Stimulated activated naive B cell treated with anti-CD40 and anti-IgM and Interleukin-4, amounts not matched to agents 10 μg/mL and 1 μg/mL and 100 μg/mL, for 72 hours (primary cell): ENCODE measurements around the gene ZGRF1.

Experiments used
- ATAC-seq, 2 donors: fragments of 150-1000 bp; cut with Tn5 transposase; replicated peaks; 2 replicates each; pipeline ENCODE4 v1.10.0; 2021; ENCODE audit warnings: moderate library complexity in 1 of 2
- DNase-seq: peaks from one replicate; pipeline ENCODE4 v3.0.0; 2021
- H3K27ac Mint-ChIP-seq: one replicate; pipeline ENCODE4 v1.8.0; 2022; ENCODE audit warnings: mild to moderate bottlenecking, mixed read lengths
- H3K27me3 Mint-ChIP-seq, 2 donors: one replicate each; pipeline ENCODE4 v1.8.0; 2022; ENCODE audit warnings: mixed read lengths in 2 of 2
- H3K36me3 Mint-ChIP-seq, 2 donors: one replicate each; pipeline ENCODE4 v1.8.0; 2022; ENCODE audit warnings: mixed read lengths in 2 of 2, mild to moderate bottlenecking in 1 of 2
- H3K4me1 Mint-ChIP-seq, 2 donors: one replicate each; pipeline ENCODE4 v1.8.0; 2022; ENCODE audit warnings: mixed read lengths in 2 of 2, mild to moderate bottlenecking in 1 of 2
- H3K4me3 Mint-ChIP-seq, 2 donors: one replicate each; pipeline ENCODE4 v1.8.0; 2022; ENCODE audit warnings: mild to moderate bottlenecking in 2 of 2, mixed read lengths in 2 of 2, moderate library complexity in 1 of 2
- H3K9me3 Mint-ChIP-seq, 2 donors: one replicate each; pipeline ENCODE4 v1.8.0; 2022; ENCODE audit warnings: mixed read lengths in 2 of 2, mild to moderate bottlenecking in 1 of 2

The ZGRF1 gene

DNA sequence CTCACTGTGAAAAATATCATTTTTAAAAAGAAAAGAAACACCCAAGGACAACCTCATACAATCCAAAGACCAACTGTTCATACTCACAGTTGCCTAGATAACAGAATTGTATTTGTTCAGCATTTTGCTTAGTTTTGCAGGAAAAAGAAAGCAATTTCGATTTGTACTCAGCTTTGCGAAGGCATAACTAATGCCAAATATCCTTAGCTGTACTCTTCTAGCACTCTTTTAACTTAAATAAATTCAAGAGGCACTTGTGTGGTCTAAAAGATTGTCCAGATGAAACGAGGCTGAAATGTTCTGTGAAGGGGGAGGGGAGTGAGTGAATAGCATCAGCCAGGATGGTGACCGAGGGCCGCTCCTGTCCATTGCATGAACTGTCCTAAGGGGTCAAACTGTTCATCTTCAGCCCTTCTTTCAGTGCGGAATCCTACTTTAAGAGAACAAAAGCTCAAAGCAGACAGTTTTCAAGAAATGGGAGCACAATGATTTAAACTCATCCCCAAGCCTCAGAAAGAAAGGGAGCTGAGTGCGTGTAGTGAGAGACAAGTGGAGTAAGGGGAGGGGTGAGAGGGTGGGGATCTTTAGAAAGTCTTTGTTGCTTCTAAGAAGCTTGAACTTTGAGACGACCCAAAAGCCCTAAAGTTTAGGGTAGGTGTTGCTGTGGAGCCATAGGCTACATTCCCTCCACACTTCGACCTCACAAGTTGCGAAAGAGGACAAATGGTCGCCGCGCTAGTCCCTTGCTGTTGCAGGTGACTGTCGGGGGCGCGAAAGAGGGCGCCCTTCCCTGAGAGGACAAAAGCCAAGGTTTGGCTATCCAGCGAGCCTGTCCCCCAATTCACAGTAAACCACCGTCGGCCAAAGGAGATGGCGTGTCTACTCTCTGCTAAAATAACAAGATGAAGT lies 116.8 kb downstream of the ZGRF1 start:
- Mint-ChIP-seq H3K36me3 (peaks cover 0 to 2% of the 10 kb centered on the region in 2 donors), H3K27ac (peak overlapping the region; percentile 5)

DNA sequence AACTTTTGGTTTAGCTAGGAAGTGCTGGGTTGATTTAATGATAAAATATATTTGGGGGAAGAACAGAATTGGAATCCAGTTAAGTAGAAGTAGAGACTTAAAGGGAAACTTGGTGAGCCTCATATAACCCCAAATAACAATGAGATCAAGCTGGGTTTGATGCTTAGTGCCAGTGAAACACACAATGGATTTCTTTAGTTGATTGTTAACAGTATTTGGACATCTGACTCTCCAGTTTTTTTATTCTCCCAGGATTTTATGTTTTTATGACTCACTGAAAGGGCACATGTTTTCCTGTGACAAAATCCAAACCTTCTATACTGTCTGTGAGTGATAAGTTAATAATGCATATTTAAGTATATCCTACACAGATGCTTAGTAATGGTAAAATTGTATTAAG lies 118.0 kb downstream of the ZGRF1 start:
- no peak for ATAC-seq
- H3K36me3 Mint-ChIP-seq = peaks cover 2 to 3% of the 10 kb centered on the region in 2 donors
- H3K4me3 Mint-ChIP-seq = no peak overlapping the region
- no peaks in the 10 kb centered on the region for H3K9me3 Mint-ChIP-seq
- H3K4me1 Mint-ChIP-seq = peaks cover 42 to 88% of the 10 kb centered on the region in 2 donors
- H3K27me3 Mint-ChIP-seq = peaks cover 88 to 95% of the 10 kb centered on the region in 2 donors
- DNase-seq = no peak
- no peak overlapping the region for H3K27ac Mint-ChIP-seq

More for the DNA sequence above, 116.8 kb downstream of the ZGRF1 start:
- DNase-seq = no peak
- no peaks in the 10 kb centered on the region for H3K9me3 Mint-ChIP-seq
- peaks cover 33 to 78% of the 10 kb centered on the region in 2 donors for H3K4me1 Mint-ChIP-seq
- no peak for ATAC-seq
- peaks cover 80 to 90% of the 10 kb centered on the region in 2 donors for H3K27me3 Mint-ChIP-seq
- H3K4me3 Mint-ChIP-seq = no peak overlapping the region

DNA sequence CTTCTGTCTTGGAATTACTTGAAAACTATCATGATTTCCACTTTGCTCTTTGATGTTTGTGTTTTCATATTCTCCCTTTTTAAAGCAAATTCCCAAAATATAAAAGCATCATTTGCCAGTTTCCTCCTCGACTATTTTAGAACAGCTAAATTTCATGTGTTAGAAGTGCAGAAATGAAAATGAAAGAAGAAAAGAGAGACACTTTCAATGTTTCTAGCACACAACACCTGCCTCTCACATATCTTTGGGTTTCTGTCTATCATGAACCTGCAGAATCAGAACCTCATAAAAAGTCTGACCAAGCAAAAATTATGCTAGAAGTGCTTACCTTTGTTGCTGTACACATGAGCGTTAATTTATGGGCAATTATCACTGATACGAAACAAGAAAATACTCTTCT lies 118.8 kb downstream of the ZGRF1 start:
- Mint-ChIP-seq H3K4me3 (peak overlapping the region in 1 of 2 donors; percentile 21), H3K9me3 (no peaks in the 10 kb centered on the region), H3K27ac (no peak overlapping the region), H3K4me1 (peaks cover 38 to 82% of the 10 kb centered on the region in 2 donors), H3K36me3 (peaks cover 2 to 3% of the 10 kb centered on the region in 2 donors), H3K27me3 (peaks cover 83 to 90% of the 10 kb centered on the region in 2 donors)
- DNase-seq (no peak), ATAC-seq (no peak)

DNA sequence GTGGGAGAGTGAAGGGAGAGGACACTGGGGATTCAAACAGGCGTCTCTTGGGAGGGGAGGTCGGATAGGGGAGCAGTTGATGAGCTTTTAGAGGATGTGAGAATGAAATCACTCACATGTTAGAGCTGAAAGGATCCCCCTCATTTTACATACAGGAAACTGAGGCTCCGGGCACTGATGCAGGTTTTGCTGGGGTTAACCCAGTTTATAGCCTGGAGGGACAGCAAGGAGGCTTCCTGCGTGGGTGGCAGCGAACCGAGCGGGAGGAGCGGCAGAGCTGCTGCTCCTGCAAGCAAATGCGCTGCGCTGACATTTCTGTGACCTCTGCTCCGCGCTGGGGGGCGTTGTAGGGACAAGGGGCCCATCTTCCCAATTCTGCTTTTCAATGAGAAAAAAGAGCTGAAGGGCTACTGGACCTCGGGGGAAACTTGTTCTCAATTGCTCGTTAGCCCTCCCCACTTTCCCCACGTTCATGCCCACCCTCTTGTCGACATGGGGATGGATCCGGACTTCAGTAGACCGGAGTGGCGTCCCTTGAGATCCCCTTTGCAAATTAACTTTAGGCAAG lies 119.6 kb downstream of the ZGRF1 start:
- H3K27ac Mint-ChIP-seq = peak overlapping the region; percentile 32
- peak; percentile 33 to 37 for ATAC-seq

DNA sequence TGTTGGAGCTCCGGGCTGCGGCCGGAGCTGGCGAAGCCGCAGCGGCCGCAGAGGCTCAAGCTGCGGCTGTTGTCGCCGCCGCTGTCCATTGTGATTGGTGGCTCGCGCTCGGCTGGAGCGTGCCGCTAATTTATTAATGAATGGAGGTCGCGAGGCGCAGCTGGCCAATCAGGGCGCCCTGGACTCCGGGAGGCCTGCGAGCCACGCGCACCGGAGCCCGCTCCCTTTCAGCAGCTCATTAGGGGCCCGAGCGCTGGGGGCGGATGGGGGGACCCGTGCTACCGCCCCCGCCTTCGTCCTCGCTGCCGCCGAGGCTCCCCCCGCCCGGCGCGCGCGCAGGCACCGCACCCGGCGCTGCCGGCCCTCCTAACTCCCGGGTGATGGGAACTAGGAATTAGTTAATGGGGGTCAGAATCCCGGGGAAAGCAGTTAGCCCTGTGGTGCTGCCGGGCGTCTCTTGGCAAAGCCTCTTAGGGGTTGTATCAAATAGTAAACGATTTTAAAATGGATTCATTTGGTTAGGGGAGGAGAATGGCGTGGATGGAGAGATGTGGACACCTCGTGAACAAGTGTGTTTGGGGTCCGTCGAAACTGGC lies 120.1 kb downstream of the ZGRF1 start:
- peak overlapping the region; percentile 93 for H3K27ac Mint-ChIP-seq
- ATAC-seq (peak; percentile 21 to 23), DNase-seq (no peak)
- peak overlapping the region; percentile 92 to 95 for H3K4me3 Mint-ChIP-seq
- peaks cover 40 to 69% of the 10 kb centered on the region in 2 donors for H3K4me1 Mint-ChIP-seq
- peaks cover 2 to 5% of the 10 kb centered on the region in 2 donors for H3K36me3 Mint-ChIP-seq
- H3K9me3 Mint-ChIP-seq = peaks cover 0 to 2% of the 10 kb centered on the region in 2 donors
- peaks cover 81 to 89% of the 10 kb centered on the region in 2 donors for H3K27me3 Mint-ChIP-seq

More for the DNA sequence above, 119.6 kb downstream of the ZGRF1 start:
- no peak for DNase-seq
- H3K9me3 Mint-ChIP-seq = no peaks in the 10 kb centered on the region
- H3K4me1 Mint-ChIP-seq = peaks cover 38 to 75% of the 10 kb centered on the region in 2 donors
- peaks cover 81 to 89% of the 10 kb centered on the region in 2 donors for H3K27me3 Mint-ChIP-seq
- H3K36me3 Mint-ChIP-seq = peaks cover 2 to 3% of the 10 kb centered on the region in 2 donors
- H3K4me3 Mint-ChIP-seq = peak overlapping the region; percentile 77 to 92

DNA sequence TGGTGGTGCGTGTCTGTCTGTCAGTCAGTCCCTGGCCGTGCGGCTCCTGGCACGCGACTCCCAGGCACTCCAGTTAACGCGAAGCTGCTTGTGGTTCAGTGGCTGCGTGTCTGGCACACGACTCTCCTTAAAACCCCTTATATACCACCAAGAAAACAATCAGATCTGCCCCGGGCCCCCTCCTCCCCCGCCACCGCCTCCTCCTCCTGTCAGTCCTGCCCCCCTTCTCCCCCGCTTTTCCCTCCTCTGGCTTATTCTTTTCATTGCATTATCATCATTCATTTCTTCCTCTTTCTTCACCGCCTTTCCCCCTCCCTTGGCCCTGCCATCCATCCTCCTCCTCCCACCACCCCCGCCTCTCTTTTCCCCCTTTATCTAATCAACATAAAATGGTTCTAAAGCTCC lies 120.6 kb downstream of the ZGRF1 start, which contains the start of gene NEUROG2:
Gene NEUROG2 (minus strand): TSS at position 115 of the 405 bp plus-strand sequence. CDS start 705 bp downstream, outside the sequence.
- Mint-ChIP-seq H3K27ac (peak within 1 kb of the TSS; percentile 93), H3K4me3 (peak within 1 kb of the TSS; percentile 92 to 95), H3K27me3 (peaks cover 81 to 89% of the 10 kb centered on the region in 2 donors), H3K9me3 (peaks cover 0 to 6% of the 10 kb centered on the region in 2 donors), H3K4me1 (peaks cover 45 to 68% of the 10 kb centered on the region in 2 donors), H3K36me3 (peaks cover 2 to 8% of the 10 kb centered on the region in 2 donors)
- DNase-seq (no peak), ATAC-seq (no peak)

DNA sequence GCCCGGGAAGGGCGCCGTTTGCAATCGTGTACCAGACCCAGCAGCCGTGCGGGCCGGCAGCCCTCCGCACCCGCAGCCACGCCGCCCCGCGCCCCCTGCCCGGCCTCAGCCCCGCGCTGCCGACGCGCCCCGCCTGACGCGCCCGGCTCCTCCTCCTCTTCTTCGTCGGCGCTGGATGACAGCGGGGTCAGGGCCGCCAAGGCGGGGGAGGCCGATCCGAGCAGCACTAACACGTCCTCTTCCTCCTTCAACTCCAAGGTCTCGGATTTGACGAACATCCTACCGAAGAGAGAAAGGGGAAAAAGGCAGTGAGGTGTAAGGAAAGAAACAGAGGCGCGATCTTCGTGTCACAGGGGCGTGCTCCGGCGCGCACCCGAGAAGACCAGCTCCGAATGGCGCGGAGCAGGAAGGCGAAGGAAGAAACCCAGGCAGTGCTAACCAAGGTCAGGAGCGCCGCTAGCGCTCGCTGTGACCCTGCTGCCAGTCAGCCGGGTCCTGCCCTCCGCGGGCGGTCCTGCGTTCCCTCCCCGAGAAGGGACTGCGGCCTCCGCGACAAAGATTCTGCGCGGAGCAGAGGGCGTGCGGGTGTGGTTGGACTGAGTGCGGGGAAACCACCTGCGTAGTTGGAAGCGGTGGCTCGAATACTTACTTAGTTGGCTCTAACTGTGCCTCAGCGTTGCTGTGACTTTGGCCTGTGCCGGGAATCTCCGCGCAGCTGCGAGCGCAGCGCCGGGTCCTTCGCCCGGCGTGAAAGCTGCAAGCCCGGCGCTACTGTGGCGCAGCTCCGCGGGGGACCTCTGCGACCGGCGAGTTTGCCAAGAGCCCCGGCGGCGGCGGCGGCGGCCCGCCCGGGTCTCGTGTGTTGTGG lies 121.3 kb downstream of the ZGRF1 start:
- peaks cover 45 to 68% of the 10 kb centered on the region in 2 donors for H3K4me1 Mint-ChIP-seq

DNA sequence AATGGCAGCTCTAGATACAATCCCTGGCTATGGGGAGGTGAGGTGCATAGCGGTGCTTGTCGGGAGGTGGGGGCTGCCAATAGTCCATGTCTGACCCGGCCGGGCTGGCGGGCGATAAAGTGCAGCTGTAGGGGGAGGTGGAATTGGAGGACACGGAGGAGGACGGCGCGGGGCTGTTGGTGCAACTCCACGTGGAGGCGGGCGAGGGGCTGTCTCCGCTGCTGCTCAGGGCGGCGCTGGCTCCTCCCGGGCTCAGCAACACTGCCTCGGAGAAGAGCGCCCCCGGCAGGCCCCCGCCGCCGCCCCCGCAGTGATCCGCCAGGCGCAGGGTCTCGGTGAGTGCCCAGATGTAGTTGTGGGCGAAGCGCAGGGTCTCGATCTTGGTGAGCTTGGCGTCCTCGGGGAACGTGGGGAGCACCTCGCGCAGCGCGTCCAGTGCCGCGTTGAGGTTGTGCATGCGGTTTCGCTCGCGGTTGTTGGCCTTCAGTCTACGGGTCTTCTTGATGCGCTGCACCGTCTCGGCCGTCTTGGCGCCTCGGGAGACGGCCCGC lies 122.0 kb downstream of the ZGRF1 start:
- H3K36me3 Mint-ChIP-seq = peaks cover 2 to 8% of the 10 kb centered on the region in 2 donors
- peak; percentile 5 to 6 for ATAC-seq
- H3K4me1 Mint-ChIP-seq = peaks cover 46 to 68% of the 10 kb centered on the region in 2 donors
- H3K9me3 Mint-ChIP-seq = peaks cover 0 to 6% of the 10 kb centered on the region in 2 donors
- H3K27me3 Mint-ChIP-seq = peaks cover 71 to 89% of the 10 kb centered on the region in 2 donors
- H3K27ac Mint-ChIP-seq = peak overlapping the region; percentile 61
- H3K4me3 Mint-ChIP-seq = peak overlapping the region; percentile 92 to 95
- no peak for DNase-seq

More for the DNA sequence above, 121.3 kb downstream of the ZGRF1 start:
- Mint-ChIP-seq H3K27ac (peak overlapping the region; percentile 89), H3K4me3 (peak overlapping the region; percentile 92 to 95), H3K9me3 (peaks cover 0 to 6% of the 10 kb centered on the region in 2 donors), H3K27me3 (peaks cover 75 to 89% of the 10 kb centered on the region in 2 donors), H3K36me3 (peaks cover 2 to 8% of the 10 kb centered on the region in 2 donors)
- ATAC-seq (peak; percentile 60 to 61), DNase-seq (no peak)

DNA sequence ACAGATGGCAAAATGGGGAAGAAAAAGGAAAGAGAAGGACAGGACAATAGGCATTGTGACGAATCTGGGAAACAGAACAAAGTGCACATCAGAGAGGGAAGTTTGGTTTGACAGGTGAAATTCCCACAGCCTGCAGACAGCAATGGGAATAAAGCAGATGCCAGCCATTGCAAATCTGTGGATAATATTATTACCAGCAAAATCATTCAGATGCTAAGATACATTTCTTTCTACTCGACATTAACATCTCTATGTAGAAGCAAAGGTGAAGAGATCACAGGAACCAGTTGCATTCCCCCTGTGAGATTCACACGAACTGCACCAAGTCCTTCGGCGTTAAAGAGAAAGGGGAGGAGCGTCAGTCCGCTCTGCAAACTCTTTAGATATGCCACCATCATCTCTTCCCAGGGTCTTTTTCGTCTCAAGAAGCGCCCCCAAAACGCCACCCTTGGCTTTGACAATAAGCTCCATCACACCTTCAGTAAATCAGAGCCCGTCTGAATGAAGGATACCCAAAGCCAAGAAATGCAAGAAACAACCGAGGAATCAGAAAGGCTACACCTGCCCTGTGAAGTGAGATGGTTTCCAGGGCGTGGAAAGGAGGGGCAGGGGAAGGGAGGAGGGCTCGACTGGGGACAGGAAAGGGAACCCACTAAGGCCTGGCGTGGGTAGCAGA lies 122.6 kb downstream of the ZGRF1 start:
- peaks cover 0 to 6% of the 10 kb centered on the region in 2 donors for H3K9me3 Mint-ChIP-seq
- peaks cover 71 to 90% of the 10 kb centered on the region in 2 donors for H3K27me3 Mint-ChIP-seq
- DNase-seq (no peak), ATAC-seq (no peak)
- peaks cover 52 to 74% of the 10 kb centered on the region in 2 donors for H3K4me1 Mint-ChIP-seq
- H3K27ac Mint-ChIP-seq = peak overlapping the region; percentile 61
- peaks cover 2 to 8% of the 10 kb centered on the region in 2 donors for H3K36me3 Mint-ChIP-seq
- H3K4me3 Mint-ChIP-seq = peak overlapping the region; percentile 92 to 95

DNA sequence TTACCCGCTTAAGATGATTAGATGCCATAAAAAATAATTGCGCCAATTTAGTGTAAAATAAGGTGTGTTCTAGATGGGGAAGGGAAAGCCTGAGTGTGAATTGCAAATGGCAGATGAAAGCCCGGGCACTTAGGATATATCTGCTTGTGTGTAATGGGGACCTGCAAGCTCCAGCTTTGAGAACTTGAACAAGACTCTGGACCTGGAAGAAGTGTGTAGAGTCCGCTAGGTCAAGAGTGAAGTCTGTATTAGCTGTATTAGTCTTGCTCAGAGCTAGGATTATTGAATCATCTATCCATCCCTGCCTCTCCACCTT lies 124.9 kb downstream of the ZGRF1 start:
- peaks cover 74 to 92% of the 10 kb centered on the region in 2 donors for H3K27me3 Mint-ChIP-seq
- H3K9me3 Mint-ChIP-seq = peaks cover 0 to 6% of the 10 kb centered on the region in 2 donors
- ATAC-seq = no peak
- no peak overlapping the region for H3K4me3 Mint-ChIP-seq
- H3K4me1 Mint-ChIP-seq = peaks cover 42 to 64% of the 10 kb centered on the region in 2 donors
- H3K36me3 Mint-ChIP-seq = peaks cover 2 to 8% of the 10 kb centered on the region in 2 donors
- no peak for DNase-seq
- H3K27ac Mint-ChIP-seq = no peak overlapping the region

DNA sequence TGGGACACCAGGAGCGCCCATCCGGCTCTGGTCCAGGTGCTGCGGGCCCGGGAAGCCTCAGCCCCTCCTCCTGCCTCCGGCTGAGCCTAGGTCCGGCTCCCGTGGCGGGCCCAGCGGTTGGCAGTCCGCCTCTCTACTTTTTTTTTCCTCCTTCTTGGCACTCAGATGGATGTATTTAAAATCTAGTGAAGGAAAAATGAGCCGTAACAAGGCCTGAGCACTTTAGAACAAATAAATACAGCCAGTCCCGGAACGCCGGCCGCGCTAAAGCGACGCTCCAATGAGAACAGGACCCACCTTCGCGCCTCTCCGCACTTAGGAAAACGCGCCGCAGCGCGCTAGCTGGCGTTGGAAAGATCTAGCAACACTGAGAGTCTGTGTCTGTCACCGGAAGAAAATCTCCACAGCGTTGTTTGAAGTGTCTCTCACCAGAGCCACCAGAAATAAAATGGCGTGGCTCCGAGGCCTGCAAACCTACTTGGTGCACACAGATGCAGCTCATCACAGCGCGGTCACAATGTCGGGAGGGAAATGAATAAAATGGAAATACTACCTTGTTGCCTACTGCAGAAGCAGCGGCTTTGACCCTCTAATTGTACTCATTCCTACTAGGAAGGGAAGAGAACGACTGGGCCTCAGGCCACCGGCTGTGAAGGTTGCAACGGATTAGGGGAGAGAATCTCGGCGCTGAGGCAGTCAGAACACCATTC lies 125.5 kb downstream of the ZGRF1 start:
- Mint-ChIP-seq H3K27ac (no peak overlapping the region), H3K4me3 (peak overlapping the region; percentile 49 to 59), H3K4me1 (peaks cover 40 to 59% of the 10 kb centered on the region in 2 donors), H3K27me3 (peaks cover 75 to 92% of the 10 kb centered on the region in 2 donors), H3K9me3 (peaks cover 0 to 6% of the 10 kb centered on the region in 2 donors), H3K36me3 (peaks cover 2 to 8% of the 10 kb centered on the region in 2 donors)
- DNase-seq (no peak), ATAC-seq (no peak)
